Tracheal epithelial cell (primary cell): ENCODE results near the gene H19. TPM values are rescaled to one million over a fixed set of nuclear protein-coding genes. Genes with fewer than 3 reads are reported as not detected.

Source experiments
- total RNA-seq: library from RNA; depleted of rRNA; stranded (reverse); fragments of >200 nt; gene quantifications from 2 replicates; pipeline ENCODE4 v1.2.1, GENCODE V29; 2014

The H19 gene
- total RNA-seq: 6.6 and 14.2 TPM in 2 replicates

DNA sequence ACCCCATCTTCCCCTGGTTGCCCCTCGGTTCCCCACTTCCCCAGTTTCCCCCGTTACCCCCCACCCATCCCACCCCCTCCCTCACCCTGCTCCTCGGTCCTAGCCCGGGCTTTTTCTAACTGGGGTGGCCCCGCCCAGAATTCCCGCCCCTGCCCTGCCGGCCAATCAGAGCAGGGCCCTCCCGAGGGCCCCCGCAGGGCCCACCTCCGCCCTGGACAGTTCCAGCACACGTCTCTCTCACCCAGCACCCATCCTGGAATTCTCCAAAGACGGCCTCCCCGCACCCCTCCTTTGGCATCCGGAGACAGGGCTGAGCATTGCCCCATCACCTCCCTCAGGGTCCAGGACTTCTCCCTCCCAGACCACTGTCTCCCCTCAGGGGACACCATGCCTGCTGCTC is at the start of gene H19:
TSS of gene H19 (minus strand) at position 88 of the 400 bp plus-strand sequence.

DNA sequence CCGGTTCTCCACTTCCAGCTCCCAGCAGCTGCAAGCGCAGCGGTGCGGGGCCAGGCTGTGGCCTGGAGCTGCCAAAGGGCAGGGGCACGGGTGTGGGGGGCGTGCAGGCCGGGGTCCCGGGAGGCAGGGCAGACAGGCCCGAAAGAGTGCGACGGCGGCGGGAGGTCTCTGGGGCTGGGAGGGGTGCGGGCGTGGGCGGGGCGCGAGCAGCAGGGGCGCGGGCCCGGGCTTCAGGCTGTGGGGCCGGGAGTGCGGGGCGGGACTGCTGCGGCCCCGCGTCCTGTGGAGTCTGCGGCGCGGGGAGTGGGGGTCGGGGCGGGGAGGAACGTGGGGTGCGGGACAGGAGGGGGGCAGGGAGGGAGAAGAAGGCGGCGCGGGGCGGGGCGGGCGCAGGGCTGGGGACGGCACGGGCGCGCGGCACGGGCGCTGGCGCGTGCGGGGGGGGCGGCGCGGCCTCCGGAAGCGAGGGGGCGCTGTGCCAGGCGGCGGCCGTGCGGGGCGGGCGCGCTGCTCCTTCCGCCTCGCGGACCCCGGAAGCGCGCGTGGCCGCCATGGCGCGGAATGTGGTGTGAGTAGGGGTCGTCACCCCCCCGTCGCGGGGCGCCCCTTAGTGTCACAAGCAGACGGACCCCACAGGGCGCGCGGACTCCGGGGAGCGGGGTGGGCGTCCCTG is 50.7 kb downstream of the H19 start, which contains the start of gene MRPL23:
TSS of gene MRPL23 (plus strand) at position 521 of the 673 bp plus-strand sequence. CDS start at position 552, 31 bp downstream.

Other genes starting within 250 kb of the H19 start
- gene IFITM10, start 247.2 kb downstream of the H19 start, total RNA-seq: 1.2 and 1.9 TPM in 2 replicates
- gene CTSD, start 233.9 kb downstream of the H19 start, total RNA-seq: 288 and 574 TPM in 2 replicates
- 1.9 and 2.8 TPM in 2 replicates for gene SYT8, start 162.9 kb downstream of the H19 start, total RNA-seq
- gene TNNI2, start 158.9 kb downstream of the H19 start, total RNA-seq: not detected in 2 replicates
- gene LSP1, start 144.8 kb downstream of the H19 start, total RNA-seq: not detected in 2 replicates
- gene PRR33, start 105.9 kb downstream of the H19 start, total RNA-seq: not detected in 2 replicates
- gene TNNT3, start 78.1 kb downstream of the H19 start, total RNA-seq: 0.96 TPM in 1 of 2 replicates, not detected in the other
- 111 and 162 TPM in 2 replicates for gene MRPL23, start 50.5 kb downstream of the H19 start, total RNA-seq
- 5.3 and 30.5 TPM in 2 replicates for gene IGF2, start 141.5 kb upstream of the H19 start, total RNA-seq
- not detected in 2 replicates for gene INS, start 163.4 kb upstream of the H19 start, total RNA-seq
- 0.48 TPM in 1 of 2 replicates, not detected in the other for gene TH, start 174.0 kb upstream of the H19 start, total RNA-seq